A549 (cell line): ENCODE results near the gene KCNMA1. TPM values are rescaled to one million over a fixed set of nuclear protein-coding genes. Genes with fewer than 3 reads are reported as not detected.
A peak's percentile ranks its signal among the peaks of the same experiment; 100 is the strongest.

Experiments
- ATAC-seq, 2 experiments: fragments of 200-7000 bp in 1 of 2; fragments of >200 bp in 1 of 2; cut with Nextera tagmentation in 1 of 2; cut with Tn5 transposase in 1 of 2; 3 replicates each; pipeline versions ENCODE4 v1.8.0 to v1.9.1; 2018 to 2020; ENCODE audit warnings: mild to moderate bottlenecking in 1 of 2, moderate library complexity in 1 of 2
- CTCF ChIA-PET: fragments of 300-600 bp; sonication (Branson Sonifier 250); formaldehyde crosslinking; extraction: SDS; loops from one replicate; lab custom pipeline; 2021; ENCODE audit warnings: antibody characterized with exemption, inconsistent platforms; lab: Yijun Ruan, JAX
- POLR2A ChIA-PET: fragments of 350-600 bp; formaldehyde crosslinking; extraction: SDS; loops from one replicate; lab custom pipeline; 2021; ENCODE audit warnings: antibody characterized with exemption, inconsistent platforms; lab: Yijun Ruan, JAX
- DNase-seq, 2 experiments: peaks; one replicate each; pipeline versions ENCODE4 v3.0.0 to v3.0.0-alpha.2; 2011 to 2016; ENCODE audit warnings: low read depth in 1 of 2, low spot score in 1 of 2
- FAIRE-seq: peaks from 2 replicates; lab custom pipeline; 2011; peaks lifted over from hg19 to GRCh38; lab: Jason Lieb, UNC
- H3K27ac ChIP-seq, 2 experiments: fragments of >200 bp; sonication (Bioruptor Twin); formaldehyde crosslinking; 3 replicates each; pipeline ENCODE4 v1.5.1; 2016 to 2017
- H3K4me1 ChIP-seq: fragments of >200 bp; sonication (Bioruptor Twin); formaldehyde crosslinking; 3 replicates; pipeline ENCODE4 v1.6.1; 2016
- H3K4me2 ChIP-seq: fragments of >200 bp; sonication (Bioruptor Twin); formaldehyde crosslinking; 3 replicates; pipeline ENCODE4 v1.6.1; 2016
- H3K4me3 ChIP-seq: fragments of >200 bp; sonication (Bioruptor Twin); formaldehyde crosslinking; 3 replicates; pipeline ENCODE4 v1.5.1; 2016
- H3K9me3 ChIP-seq: fragments of >200 bp; sonication (Bioruptor Twin); formaldehyde crosslinking; 3 replicates; pipeline ENCODE4 v1.6.1; 2016
- BHLHE40 ChIP-seq: IDR thresholded peaks from 2 replicates; pipeline ENCODE4 v1.6.1; 2012; ENCODE audit warnings: low read depth, low read length, inconsistent platforms
- EHF ChIP-seq: fragments of 250-450 bp; sonication (Bioruptor Pico); IDR thresholded peaks from 2 replicates; pipeline ENCODE4 v1.5.0; 2020; ENCODE audit warnings: mild to moderate bottlenecking
- EP300 ChIP-seq, 2 experiments: fragments of >200 bp; sonication (Bioruptor Twin); formaldehyde crosslinking; IDR thresholded peaks; 2 replicates in 1 of 2; 3 replicates in 1 of 2; pipeline ENCODE4 v1.6.1; 2016 to 2017
- FOSL2 ChIP-seq, 2 experiments: fragments of 450-650 bp in 1 of 2; fragments of >200 bp in 1 of 2; sonication (Bioruptor Twin) in 1 of 2; formaldehyde crosslinking; IDR thresholded peaks; 2 replicates each; pipeline versions ENCODE4 v1.5.0 to v1.6.1; 2016 to 2020; ENCODE audit warnings: mild to moderate bottlenecking in 1 of 2, moderate library complexity in 1 of 2
- GATA3 ChIP-seq: IDR thresholded peaks from 2 replicates; pipeline ENCODE4 v1.6.1; 2012; ENCODE audit warnings: borderline replicate concordance
- HOXA7 ChIP-seq: fragments of 250-450 bp; sonication (Bioruptor Pico); IDR thresholded peaks from 2 replicates; pipeline ENCODE4 v1.5.0; 2020; ENCODE audit warnings: mild to moderate bottlenecking, moderate library complexity
- HOXB13 ChIP-seq: fragments of 250-450 bp; sonication (Bioruptor Pico); IDR thresholded peaks from 2 replicates; pipeline ENCODE4 v1.5.0; 2020; ENCODE audit warnings: low read depth, mild to moderate bottlenecking, moderate library complexity
- MAZ ChIP-seq: fragments of 150-350 bp; IDR thresholded peaks from 2 replicates; pipeline ENCODE4 v1.6.1; 2014; ENCODE audit warnings: antibody characterized with exemption, low read depth, low read length, borderline replicate concordance
- POLR2AphosphoS2 ChIP-seq: conservative IDR thresholded peaks from 2 replicates; pipeline ENCODE4 v1.6.1; 2012; ENCODE audit warnings: low read length, improper control_type of control experiment, inconsistent platforms
- RCOR1 ChIP-seq: fragments of 150-350 bp; IDR thresholded peaks from 2 replicates; pipeline ENCODE4 v1.6.1; 2014; ENCODE audit warnings: antibody characterized with exemption, low read length, low read depth
- ZC3H11A ChIP-seq: fragments of 450-650 bp; IDR thresholded peaks from 2 replicates; pipeline ENCODE4 v1.6.1; 2014; ENCODE audit warnings: antibody characterized with exemption, mild to moderate bottlenecking
- ZSCAN20 ChIP-seq: fragments of 250-450 bp; sonication (Bioruptor Pico); IDR thresholded peaks from 2 replicates; pipeline ENCODE4 v1.8.0; 2022; ENCODE audit warnings: mild to moderate bottlenecking, moderate library complexity
- whole genome bisulfite sequencing: methylation state at CpG from one replicate; pipeline ENCODE4 v1.1.6; 2017; ENCODE audit errors: missing lambda C conversion rate; 5-methylcytosine and 5-hydroxymethylcytosine counted together
- polyA plus RNA-seq, 4 experiments: library from polyadenylated mRNA; depleted of rRNA in 3 of 4; stranded (reverse); fragments of >200 nt; fragmentation: RNase III in 1 of 4; extraction: RNeasy Plus Mini Kit Qiagen cat#74134 plus additional on column Dnase treatment in 1 of 4; gene quantifications; 2 replicates in 3 of 4; 3 replicates in 1 of 4; pipeline ENCODE4 v1.2.3, GENCODE V29; 2011 to 2017
- TF ChIP-seq, protein P1 (sequence below): IDR thresholded peaks from 2 replicates; pipeline ENCODE4 v1.6.1; 2012
- TF ChIP-seq, protein P2 (sequence below): IDR thresholded peaks from 2 replicates; pipeline ENCODE4 v1.6.1; 2012; ENCODE audit warnings: low read depth, borderline replicate concordance
- TF ChIP-seq, protein P3 (sequence below): IDR thresholded peaks from 2 replicates; pipeline ENCODE4 v1.6.1; 2012
- TF ChIP-seq, protein P4 (sequence below): fragments of 200-600 bp; sonication (generic); IDR thresholded peaks from 2 replicates; pipeline ENCODE4 v1.6.1; 2016; ENCODE audit warnings: antibody characterized with exemption, mild to moderate bottlenecking, moderate library complexity

Gene KCNMA1
- polyA plus RNA-seq, 2 of the 4 experiments (the other 2 are of a cell fraction) = 14.9 to 30.6 TPM

DNA sequence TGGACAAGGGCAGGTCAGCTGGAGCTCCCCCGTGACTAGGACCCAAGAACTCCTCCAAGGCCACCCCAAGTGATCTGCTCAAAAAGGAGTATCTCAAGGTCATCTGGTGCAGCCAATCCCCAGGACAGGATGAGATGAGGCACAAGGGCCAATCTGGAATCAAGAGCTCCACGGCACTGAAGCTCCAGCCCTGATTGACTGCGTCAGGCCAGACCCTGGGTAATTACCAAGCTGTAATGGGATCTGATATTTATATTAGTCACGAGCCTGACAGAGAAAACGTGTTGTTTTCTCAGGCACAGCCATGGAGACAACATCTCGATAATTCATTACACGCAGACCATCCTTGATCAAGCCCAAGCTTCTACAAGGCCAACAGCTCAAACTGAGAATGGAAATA, 4.2 kb downstream of the KCNMA1 start (continued):
- TF ChIP-seq HOXA7 (CRISPR knock-in tag) (no peak), EHF (CRISPR knock-in tag) (no peak), GATA3 (no peak), RCOR1 (no peak), EP300 (IDR thresholded peaks at IDR 0.05) (no peak)
- TF ChIP-seq, protein P1, sequence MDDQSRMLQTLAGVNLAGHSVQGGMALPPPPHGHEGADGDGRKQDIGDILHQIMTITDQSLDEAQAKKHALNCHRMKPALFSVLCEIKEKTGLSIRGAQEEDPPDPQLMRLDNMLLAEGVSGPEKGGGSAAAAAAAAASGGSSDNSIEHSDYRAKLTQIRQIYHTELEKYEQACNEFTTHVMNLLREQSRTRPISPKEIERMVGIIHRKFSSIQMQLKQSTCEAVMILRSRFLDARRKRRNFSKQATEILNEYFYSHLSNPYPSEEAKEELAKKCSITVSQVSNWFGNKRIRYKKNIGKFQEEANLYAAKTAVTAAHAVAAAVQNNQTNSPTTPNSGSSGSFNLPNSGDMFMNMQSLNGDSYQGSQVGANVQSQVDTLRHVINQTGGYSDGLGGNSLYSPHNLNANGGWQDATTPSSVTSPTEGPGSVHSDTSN = no peak
- TF ChIP-seq, protein P2, sequence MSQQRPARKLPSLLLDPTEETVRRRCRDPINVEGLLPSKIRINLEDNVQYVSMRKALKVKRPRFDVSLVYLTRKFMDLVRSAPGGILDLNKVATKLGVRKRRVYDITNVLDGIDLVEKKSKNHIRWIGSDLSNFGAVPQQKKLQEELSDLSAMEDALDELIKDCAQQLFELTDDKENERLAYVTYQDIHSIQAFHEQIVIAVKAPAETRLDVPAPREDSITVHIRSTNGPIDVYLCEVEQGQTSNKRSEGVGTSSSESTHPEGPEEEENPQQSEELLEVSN = no peak

DNA sequence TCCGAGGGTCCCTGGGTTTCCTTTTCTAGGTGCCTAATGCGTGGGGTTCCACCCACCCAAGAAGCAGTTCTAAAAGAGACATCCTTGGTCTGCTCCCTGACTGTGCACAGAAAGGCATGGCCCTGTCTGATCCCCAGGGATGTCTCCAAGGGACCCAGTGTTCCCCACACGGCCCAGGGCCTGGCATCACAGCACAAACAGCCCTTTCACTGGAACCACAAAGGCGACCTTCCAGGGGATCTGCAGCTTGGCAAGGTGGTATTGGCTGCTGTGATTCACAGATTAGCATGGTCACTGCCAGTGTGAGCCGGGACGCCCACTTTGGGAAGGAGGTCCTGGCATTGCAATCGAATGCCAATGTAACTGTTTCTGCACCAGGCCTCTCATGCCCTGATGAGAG, 6.4 kb downstream of the KCNMA1 start:
- CTCF ChIA-PET = interaction anchor here (1.3 to 27.7 kb wide), 6 partner anchors 11 to 471 kb away, joined by 3 to 627 read pairs (median 16); no protein-coding TSS in a partner anchor
- FAIRE-seq (no peak), DNase-seq (no peak), ATAC-seq (no peak)
- Histone ChIP-seq H3K4me2 (no peak overlapping the region), H3K4me3 (no peak overlapping the region), H3K9me3 (no peaks in the 10 kb centered on the region), H3K4me1 (peaks cover 44% of the 10 kb centered on the region), H3K27ac (peak overlapping the region in 1 of 2 experiments; percentile 83; a peak in 4 of 6 replicates)
- 83% methylated on average over 4 of the region's 7 CpGs for WGBS
- POLR2A ChIA-PET = no interaction called here
- TF ChIP-seq MAZ (no peak), EHF (CRISPR knock-in tag) (no peak), BHLHE40 (no peak)

DNA sequence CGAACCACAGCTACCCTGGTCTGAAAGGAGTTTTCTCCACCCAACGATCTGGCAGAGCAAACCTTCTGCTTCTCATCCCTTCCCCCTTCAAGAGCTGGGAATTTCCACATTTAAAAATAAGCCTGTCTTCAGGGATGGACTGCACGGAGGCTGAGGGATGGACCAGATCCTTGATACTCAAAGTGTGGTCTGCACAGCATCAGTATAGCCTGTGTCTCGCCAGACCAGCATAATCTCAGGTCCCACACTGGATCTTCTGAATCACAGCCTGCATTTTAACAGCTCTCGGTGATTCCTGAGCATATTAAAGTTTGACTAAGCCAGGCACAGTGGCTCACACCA, 7.1 kb downstream of the KCNMA1 start:
- peak overlapping the region; percentile 56 for H3K4me2 ChIP-seq
- ATAC-seq = no peak; a peak in 1 of 6 replicates
- WGBS = 62% methylated on average over 5 of the region's 5 CpGs
- TF ChIP-seq, protein P3, sequence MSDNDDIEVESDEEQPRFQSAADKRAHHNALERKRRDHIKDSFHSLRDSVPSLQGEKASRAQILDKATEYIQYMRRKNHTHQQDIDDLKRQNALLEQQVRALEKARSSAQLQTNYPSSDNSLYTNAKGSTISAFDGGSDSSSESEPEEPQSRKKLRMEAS = no peak
- TF ChIP-seq ZC3H11A (no peak), MAZ (no peak), FOSL2 (IDR thresholded peaks at IDR 0.05) (no peak), FOSL2 (CRISPR knock-in tag; IDR thresholded peaks at IDR 0.05) (no peak), POLR2AphosphoS2 (no peak), ZSCAN20 (CRISPR knock-in tag) (no peak), HOXA7 (CRISPR knock-in tag) (no peak), HOXB13 (no peak)
- TF ChIP-seq, protein P4, sequence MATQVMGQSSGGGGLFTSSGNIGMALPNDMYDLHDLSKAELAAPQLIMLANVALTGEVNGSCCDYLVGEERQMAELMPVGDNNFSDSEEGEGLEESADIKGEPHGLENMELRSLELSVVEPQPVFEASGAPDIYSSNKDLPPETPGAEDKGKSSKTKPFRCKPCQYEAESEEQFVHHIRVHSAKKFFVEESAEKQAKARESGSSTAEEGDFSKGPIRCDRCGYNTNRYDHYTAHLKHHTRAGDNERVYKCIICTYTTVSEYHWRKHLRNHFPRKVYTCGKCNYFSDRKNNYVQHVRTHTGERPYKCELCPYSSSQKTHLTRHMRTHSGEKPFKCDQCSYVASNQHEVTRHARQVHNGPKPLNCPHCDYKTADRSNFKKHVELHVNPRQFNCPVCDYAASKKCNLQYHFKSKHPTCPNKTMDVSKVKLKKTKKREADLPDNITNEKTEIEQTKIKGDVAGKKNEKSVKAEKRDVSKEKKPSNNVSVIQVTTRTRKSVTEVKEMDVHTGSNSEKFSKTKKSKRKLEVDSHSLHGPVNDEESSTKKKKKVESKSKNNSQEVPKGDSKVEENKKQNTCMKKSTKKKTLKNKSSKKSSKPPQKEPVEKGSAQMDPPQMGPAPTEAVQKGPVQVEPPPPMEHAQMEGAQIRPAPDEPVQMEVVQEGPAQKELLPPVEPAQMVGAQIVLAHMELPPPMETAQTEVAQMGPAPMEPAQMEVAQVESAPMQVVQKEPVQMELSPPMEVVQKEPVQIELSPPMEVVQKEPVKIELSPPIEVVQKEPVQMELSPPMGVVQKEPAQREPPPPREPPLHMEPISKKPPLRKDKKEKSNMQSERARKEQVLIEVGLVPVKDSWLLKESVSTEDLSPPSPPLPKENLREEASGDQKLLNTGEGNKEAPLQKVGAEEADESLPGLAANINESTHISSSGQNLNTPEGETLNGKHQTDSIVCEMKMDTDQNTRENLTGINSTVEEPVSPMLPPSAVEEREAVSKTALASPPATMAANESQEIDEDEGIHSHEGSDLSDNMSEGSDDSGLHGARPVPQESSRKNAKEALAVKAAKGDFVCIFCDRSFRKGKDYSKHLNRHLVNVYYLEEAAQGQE = no peak
- TF ChIP-seq, all 56 proteins: peak for 0
- Histone ChIP-seq H3K4me3 (no peak overlapping the region), H3K9me3 (no peaks in the 10 kb centered on the region), H3K27ac (peak overlapping the region; percentile 29 to 83; a peak in 5 of 6 replicates), H3K4me1 (peaks cover 37% of the 10 kb centered on the region)
- no peak for DNase-seq
- CTCF ChIA-PET = interaction anchor here (0.7 to 27.7 kb wide), 4 partner anchors 12 to 461 kb away, joined by 3 to 627 read pairs (median 28); no protein-coding TSS in a partner anchor
- FAIRE-seq = no peak
- POLR2A ChIA-PET = no interaction called here
